Left colon (tissue), 2 donors: Measurements from ENCODE around the gene ANKH. TPM values are rescaled to one million over a fixed set of nuclear protein-coding genes. Genes with fewer than 3 reads are reported as not detected.

ENCODE experiments used
- ATAC-seq: fragments of 200-7000 bp; cut with Tn5 transposase; one replicate; pipeline ENCODE4 v1.9.1; 2020; ENCODE audit warnings: mild to moderate bottlenecking, moderate library complexity
- DNase-seq, 2 donors: peaks; one replicate each; pipeline ENCODE4 v3.0.0-alpha.2; 2020
- intact Hi-C, 2 donors: fragments of 100-400 bp; cut with DNase I in 1 of 2; cut with micrococcal nuclease in 1 of 2; formaldehyde crosslinking; loops; one replicate each; pipeline versions ENCODE4 v1.11.2 to v1.14.0; 2022; cut with DNase I, micrococcal nuclease
- total RNA-seq, 2 donors: library from RNA; stranded (reverse); fragmentation: NEBNext Ultra II Directional; extraction: Animal tissue kit (Norgen Biotek cat#: 25700); gene quantifications; one replicate each; pipeline ENCODE4 v1.2.1, GENCODE V29; 2021
- donor health status: DM: no; HTN: no; CAD: no.
- donor health status: DM: yes; HTN: yes; CAD: no.

ANKH gene
- total RNA-seq, 2 donors from 2014 or later = 98.4 to 156 TPM

- DNase-seq = no peak
- intact Hi-C loops = no loop called here
- no peak for ATAC-seq
These were observed 178.5 kb downstream of the ANKH start for GRCh38 chr5:14693070-14693469.

GRCh38 chr5:14687023-14687665 is 184.4 kb downstream of the ANKH start:
- DNase-seq (no peak), ATAC-seq (no peak)
- intact Hi-C loops = no loop called here

- intact Hi-C loops = no loop called here
- DNase-seq (no peak), ATAC-seq (peak; percentile 84)
These were observed 185.1 kb downstream of the ANKH start for GRCh38 chr5:14686517-14686916.

GRCh38 chr5:14685757-14686156 is 185.8 kb downstream of the ANKH start:
- ATAC-seq (peak; percentile 77), DNase-seq (no peak)

GRCh38 chr5:14684757-14685156 is 186.8 kb downstream of the ANKH start:
- DNase-seq = no peak
- no peak for ATAC-seq
- intact Hi-C loops = no loop called here

More at GRCh38 chr5:14685757-14686156, 185.8 kb downstream of the ANKH start:
- intact Hi-C loops = no loop called here

- DNase-seq (no peak), ATAC-seq (no peak)
- intact Hi-C loops = no loop called here
These were observed 187.6 kb downstream of the ANKH start for GRCh38 chr5:14683906-14684455.

GRCh38 chr5:14681236-14681752 is 190.3 kb downstream of the ANKH start:
- ATAC-seq = no peak
- intact Hi-C loops = no loop called here
- DNase-seq = no peak

- intact Hi-C loops = no loop called here
- DNase-seq = no peak
- ATAC-seq = no peak
These were observed 192.0 kb downstream of the ANKH start for GRCh38 chr5:14679595-14679994.

- intact Hi-C loops = no loop called here
- ATAC-seq (no peak), DNase-seq (no peak)
These were observed 192.7 kb downstream of the ANKH start for GRCh38 chr5:14678773-14679334.

- peak; percentile 55 for ATAC-seq
- DNase-seq = peak in 1 of 2 donors; percentile 33
- intact Hi-C loops = no loop called here
These were observed 195.3 kb downstream of the ANKH start for GRCh38 chr5:14676320-14676719.

- ATAC-seq (no peak), DNase-seq (no peak)
- intact Hi-C loops = no loop called here
These were observed 195.7 kb downstream of the ANKH start for GRCh38 chr5:14675865-14676300.

- DNase-seq (no peak), ATAC-seq (no peak)
- intact Hi-C loops = no loop called here
These were observed 196.4 kb downstream of the ANKH start for GRCh38 chr5:14674983-14675854.

GRCh38 chr5:14673443-14673842 is 198.1 kb downstream of the ANKH start:
- DNase-seq = no peak
- no peak for ATAC-seq
- intact Hi-C loops = no loop called here

- DNase-seq (no peak), ATAC-seq (no peak)
- intact Hi-C loops = no loop called here
These were observed 198.8 kb downstream of the ANKH start for GRCh38 chr5:14672484-14673394.

GRCh38 chr5:14672082-14672481 is 199.5 kb downstream of the ANKH start:
- no peak for ATAC-seq

GRCh38 chr5:14671414-14671813 is 200.2 kb downstream of the ANKH start:
- ATAC-seq (no peak), DNase-seq (no peak)
- intact Hi-C loops = no loop called here

More at GRCh38 chr5:14672082-14672481, 199.5 kb downstream of the ANKH start:
- DNase-seq = no peak
- intact Hi-C loops = no loop called here

- intact Hi-C loops = no loop called here
- ATAC-seq = no peak
- no peak for DNase-seq
These were observed 201.6 kb downstream of the ANKH start for GRCh38 chr5:14669975-14670374.

GRCh38 chr5:14669415-14669814 is 202.2 kb downstream of the ANKH start:
- no peak for ATAC-seq

More at GRCh38 chr5:14669415-14669814, 202.2 kb downstream of the ANKH start:
- intact Hi-C loops = no loop called here
- no peak for DNase-seq
